Stimulated activated CD8-positive, alpha-beta memory T cell treated with anti-CD3 and anti-CD28 coated beads, Interleukin-4, amount 100 ng/mL, for 48 hours (primary cell): ENCODE measurements around the gene TYW3.
"Not testable (repeated sequence)": the region's sequence is repeated elsewhere in the genome, so short reads cannot be mapped to it uniquely, and the experiment has no call there.

ENCODE experiments used
- DNase-seq: peaks from one replicate; pipeline ENCODE4 v3.0.0-alpha.2; 2020

TYW3 gene

DNA sequence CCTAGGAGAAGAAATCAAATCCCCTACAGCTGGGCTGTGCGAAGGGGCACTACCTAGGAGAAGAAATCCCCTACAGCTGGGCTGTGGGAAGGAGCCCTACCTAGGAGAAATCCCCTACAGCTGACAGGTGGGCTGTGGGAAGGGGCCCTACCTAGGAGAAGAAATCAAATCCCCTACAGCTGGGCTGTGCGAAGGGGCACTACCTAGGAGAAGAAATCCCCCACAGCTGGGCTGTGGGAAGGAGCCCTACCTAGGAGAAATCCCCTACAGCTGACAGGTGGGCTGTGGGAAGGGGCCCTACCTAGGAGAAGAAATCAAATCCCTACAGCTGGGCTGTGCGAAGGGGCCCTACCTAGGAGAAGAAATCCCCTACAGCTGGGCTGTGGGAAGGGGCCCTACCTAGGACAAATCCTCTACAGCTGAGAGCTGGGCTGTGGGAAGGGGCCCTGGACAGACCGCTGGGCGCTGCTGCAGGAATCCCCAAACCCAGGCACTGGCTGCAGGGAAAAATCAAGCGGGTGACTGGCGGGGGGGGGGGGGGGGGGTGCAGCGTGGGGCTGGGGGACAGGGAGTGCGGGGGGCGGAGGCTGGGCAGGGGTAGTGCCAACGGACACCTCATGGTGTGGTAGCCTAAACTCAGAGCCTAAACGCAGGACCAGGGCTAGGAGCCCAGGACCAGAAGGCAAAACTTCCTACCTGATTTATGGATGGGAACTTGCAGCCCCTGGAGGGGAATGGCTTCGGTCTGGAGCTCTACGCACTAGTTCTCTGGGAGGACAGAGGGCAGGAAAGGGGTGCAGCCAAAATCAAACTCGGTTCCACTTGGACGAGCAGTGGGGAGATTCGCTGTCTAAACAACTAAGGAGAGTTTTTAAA is 643 bp upstream of the TYW3 start:
- peak; percentile 37 for DNase-seq

DNA sequence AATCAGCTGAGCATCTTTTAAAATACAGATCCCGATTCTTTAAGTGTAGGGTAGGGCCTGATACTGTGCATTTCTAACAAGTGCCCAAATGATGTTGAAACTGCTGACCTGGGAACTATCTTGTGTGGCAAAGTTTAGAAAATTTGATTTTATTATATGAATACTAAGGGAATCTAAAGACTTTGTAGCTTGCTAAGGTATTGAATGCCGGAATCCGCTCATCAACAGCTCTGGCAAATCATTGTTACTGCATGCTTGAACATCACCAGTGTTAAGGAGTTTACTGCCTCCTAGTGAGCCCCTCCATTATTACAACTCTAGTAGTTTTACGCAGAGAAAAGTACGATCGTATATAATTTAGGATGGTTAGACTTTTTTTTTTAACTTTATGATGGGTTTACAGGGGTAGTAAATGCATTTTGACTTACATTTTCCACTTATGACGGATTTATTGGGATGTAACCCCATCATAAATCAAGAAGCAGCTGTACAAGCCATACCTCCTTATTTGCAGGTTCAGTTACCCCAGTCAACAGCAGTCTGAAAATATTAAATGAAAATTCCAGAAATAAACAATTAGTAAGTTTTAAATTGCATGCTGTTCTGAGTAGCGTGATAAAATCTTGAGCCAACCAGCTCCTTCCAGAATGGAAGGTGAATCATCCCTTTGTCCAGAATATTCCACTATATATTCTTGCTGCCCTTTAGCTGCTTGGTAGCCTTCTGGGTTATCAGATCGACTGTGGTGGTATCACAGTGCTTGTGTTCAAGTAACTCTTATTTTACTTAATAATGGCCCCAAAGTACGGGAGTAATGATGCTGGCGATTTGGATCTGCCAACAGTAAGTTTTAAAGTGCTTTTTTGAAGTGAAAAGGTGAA is 892 bp downstream of the TYW3 start:
- DNase-seq: peak; percentile 31

DNA sequence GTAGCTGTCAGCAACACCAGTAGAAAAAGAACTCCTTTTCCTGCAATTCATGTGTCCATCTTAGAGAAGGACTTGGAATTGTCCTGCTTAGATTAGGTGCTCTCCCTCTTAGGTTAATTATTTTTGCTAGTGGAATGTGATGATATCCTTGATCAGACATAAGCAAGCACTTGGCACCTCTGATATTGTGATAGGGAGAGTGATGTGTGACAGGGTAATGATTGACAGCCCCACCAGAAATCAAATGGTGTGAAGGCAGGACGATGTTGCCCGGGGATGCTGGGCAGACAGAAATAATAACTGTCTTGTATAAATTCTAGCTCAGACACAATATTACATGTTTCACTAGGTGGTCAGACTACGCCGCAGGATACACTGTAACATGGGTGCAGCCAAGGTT is 4.4 kb downstream of the TYW3 start:
- no peak for DNase-seq

DNA sequence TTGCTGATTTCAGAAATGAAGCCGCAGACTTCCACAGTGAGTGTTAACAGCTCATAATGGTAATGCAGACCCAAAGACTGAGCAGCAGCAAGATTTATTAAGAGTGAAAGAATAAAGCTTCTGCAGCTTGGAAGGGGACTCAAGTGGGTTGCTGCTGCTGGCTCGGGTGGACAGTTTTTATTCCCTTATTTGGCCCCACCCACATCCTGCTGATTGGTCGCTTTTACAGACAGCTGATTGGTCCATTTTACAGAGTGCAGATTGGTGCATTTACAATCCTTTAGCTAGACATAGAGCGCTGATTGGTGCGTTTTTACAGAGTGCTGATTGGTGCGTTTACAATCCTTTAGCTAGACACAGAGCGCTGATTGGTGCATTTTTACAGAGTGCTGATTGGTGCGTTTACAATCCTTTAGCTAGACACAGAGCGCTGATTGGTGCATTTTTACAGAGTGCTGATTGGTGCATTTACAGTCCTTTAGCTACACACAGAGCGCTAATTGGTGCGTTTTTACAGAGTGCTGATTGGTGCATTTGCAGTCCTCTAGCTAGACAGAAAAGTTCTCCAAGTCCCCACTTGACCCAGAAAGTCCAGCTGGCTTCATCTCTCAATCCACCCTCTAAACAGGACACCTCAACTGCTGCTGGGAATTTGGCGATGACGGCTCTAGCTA is 7.5 kb downstream of the TYW3 start:
- not testable (repeated sequence) for DNase-seq

DNA sequence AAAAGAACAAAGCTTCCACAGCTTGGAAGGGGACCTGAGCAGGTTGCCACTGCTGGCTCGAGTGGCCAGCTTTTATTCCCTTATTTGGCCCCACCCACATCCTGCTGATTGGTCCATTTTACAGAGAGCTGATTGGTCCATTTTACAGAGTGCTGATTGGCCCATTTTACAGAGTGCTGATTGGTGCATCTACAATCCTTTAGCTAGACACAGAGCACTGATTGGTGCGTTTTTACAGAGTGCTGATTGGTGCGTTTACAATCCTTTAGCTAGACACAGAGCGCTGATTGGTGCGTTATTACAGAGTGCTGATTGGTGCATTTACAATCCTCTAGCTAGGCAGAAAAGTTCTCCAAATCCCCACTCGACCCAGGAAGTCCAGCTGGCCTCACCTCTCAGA is 12.3 kb downstream of the TYW3 start:
- not testable (repeated sequence) for DNase-seq

DNA sequence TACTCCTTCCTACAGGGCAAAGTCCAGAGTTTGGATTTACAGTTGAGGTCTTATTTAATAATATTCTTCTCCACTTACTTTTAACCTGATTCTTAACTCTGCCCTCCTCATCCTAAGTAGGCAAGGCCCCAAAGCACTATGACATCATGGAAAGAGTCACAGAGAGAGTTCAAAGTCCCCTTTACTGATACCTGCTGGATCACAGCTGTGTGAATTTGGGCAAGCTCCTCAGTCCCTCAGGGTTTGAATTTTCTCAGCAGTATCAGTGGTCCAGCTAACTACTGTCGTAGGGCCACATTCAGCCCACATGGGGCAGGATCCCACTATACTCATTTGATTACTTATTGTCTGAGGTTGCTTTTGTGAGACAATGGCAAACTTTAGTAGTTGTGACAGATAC is 16.0 kb downstream of the TYW3 start:
- no peak for DNase-seq

DNA sequence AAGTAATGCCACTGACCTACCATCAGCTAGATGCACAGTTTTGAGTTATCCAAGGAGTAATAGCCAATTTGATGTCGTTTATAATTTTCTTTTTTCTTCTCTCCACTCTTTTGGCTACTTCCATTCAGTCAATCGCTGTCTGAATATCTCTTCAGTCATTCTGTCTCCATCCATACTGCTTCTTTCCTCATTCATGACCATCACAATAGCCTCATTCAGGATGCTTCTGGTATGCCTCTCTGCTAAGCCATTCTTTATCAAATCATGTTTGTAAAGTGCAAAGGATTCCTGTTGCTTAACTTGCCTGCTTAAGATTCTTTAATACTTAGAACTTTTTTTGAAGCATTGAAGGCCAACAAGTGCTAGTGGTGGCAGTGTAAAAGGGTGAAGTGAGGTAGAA is 20.2 kb downstream of the TYW3 start:
- DNase-seq: no peak

DNA sequence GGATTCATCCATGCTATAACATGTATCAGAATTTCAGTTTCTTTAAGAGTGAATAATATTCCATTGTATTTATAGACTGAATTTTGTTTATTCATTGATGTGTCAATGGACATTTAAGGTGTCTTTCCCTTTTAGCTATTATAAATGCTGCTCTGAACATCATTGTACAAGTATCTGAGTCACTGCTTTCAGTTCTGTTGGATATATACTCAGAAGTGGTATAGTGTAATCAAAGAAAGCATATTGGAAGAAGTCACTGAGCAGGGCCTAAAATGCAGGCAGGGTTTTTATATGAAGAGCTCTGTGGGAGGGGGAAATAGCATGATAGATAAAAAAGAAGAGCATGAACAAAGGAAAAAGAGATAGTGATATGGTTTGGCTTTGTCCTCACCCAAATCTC is 22.5 kb downstream of the TYW3 start:
- no peak for DNase-seq

DNA sequence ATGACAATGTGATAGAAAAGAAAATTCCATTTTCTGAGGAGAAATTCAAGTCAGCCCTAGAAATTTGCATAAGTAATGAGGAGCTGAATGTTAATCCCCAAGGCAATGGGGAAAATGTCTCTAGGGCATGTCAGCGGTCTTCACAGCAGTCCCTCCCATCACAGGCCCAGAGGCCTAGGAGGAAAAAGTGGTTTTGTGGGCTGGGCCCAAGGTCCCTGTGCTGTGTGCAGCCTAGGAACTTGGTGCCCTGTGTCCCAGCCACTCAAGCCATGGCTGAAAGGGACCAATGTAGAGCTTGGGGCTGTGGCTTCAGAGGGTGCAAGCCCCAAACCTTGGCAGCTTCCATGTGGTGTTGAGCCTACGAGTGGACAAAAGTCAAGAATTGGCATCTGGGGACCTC is 23.7 kb downstream of the TYW3 start:
- DNase-seq: not testable (repeated sequence)

DNA sequence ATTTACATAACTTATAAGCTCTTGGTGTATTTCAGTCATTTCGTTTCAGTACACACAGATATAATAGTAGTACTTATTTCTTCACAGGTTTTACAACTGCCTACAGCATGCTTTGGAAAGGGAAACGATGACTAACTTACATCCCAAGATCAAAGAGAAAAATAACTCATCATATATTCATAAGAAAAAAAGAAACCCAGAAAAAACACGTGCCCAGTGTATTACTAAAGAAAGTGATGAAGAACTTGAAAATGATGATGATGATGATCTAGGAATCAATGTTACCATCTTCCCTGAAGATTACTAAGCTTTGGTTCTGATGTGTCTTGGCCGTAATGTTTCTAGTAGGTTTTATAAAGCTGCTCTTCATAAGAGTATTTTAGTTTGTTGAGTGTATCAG is 30.9 kb downstream of the TYW3 start:
- DNase-seq: no peak

DNA sequence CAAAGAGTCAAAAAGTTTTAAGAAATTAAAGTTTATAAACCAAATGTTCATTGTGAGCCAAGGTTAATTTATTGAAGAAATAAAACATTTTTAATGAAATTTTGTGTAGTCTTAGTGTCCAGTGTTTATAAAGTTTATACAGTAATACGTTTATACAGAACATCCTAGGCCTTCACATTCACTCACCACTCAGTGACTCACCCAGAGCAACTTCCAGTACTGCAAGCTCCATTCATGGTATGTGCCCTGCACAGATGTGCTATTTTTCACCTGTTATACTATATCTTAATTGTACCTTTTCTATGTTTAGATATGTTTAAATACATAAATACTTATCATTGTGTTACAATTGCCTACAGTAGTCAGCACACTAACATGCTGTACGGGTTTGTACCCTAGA is 33.6 kb downstream of the TYW3 start:
- DNase-seq: no peak

DNA sequence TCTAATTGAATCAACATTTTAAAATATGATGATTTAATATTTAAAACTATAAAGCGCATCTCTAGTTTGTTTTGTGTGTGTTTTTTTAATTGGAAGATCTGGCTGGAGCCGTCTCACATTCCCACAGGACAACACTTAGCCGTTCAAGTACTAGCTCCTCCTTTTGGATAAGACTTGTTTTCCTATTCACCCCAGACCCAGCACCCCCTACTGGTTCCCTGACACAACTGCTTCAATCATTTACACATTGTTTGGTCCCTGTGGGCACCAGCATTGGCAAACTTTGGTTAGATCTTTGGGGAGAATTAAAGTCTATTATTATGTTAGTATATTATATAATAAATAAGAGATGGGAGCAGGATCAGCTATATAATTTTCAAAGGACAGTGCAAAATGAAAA is 34.5 kb downstream of the TYW3 start:
- DNase-seq: no peak

DNA sequence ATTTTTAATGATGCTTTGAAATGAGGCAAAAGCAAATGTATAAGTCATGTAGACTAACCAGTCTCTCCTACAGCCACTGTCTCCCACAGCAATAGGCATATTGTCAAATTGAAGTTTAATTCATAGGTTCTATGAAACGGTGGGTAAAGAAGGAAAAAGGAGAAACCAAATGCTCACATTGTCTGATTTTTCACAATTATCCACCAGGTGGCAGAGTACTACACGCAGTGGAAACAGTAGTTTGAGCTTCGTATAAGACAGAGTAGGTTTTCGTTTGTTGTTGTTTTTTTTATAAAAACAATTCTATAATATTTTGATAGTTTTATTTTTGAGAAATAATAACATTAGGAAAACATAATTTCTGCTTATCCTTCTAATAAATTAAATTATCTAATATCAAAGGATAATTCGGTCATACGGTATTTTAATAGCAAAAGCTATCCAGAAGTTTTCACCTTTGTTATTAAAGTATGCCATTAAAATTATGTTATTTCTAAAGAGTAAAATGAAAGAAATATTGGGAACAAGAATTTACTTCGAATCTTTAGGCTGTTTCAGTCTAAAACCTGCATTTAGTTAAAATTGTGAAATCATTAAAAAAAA is 39.1 kb downstream of the TYW3 start:
- no peak for DNase-seq

DNA sequence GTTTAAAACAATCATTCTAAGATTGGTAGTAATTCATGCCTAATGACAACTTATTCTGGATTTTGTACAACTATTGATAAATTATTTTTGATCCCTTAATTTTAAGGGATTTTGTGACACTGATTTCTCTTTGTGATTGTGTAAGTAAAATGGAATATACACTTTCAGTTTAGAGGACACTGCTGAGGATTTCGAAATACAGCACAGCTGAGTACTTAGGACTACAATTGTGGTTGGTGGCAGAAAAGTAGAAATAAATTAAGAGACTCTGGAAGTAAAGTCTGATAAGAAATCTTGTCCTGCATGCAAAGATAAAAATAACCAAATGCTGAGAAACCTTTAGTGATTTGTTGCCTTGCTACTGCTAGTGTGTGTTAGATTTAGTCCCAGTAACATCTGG is 40.0 kb downstream of the TYW3 start:
- no peak for DNase-seq

DNA sequence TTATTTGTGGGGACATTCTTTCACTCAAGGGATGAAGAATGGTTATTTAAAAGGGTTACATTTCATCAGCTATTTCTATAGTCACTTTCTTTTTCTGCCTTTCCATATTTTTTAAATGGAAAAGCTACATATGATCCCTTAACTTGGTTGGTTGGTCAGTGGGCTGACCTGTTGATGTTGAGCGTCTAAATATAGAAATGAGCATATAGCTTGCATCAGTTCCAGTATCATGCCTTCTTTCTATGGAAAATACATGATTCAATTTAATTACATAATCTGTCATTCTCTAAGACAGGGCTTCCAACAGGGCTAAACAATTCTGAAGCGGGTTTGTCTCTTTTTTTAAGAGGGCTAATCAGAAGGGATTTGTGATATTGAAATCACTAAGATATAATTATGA is 40.6 kb downstream of the TYW3 start:
- DNase-seq: no peak

DNA sequence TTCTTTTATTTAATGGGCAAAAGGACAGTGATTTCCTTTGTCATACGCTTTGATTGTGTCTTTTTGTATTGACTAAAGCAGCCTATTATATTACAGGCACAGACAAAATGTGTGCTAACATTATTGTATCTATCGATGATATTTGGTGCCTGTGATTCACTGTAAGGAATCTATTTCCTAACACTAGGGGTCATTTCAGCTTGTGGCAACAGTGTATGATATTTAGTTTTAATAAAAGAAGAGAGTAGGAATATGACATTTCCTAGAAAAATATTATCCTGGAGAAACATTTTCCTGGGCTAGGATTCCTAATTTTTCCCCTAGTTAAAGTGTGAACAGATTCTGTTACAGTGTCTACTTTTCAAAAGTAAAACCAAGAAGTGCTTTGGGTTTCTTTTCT is 42.8 kb downstream of the TYW3 start:
- DNase-seq: no peak

DNA sequence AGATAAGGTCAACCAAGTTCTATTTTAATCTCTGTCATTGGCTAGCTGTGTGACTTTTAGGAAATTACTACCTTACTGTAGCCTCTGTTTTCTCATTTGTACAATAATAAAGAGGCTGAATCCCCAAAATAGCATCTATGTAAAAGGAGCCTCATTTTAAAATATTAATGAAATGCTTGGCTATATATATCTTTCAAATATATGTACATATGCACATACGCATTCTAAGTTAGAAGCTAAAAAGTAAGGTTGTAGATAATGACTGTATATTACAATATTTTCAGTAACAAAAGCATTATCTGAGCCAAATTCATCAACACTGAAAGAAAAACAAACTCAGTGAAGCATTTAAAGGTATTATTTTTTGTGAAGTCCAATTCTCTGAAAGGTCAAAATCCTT is 44.6 kb downstream of the TYW3 start:
- DNase-seq: no peak

DNA sequence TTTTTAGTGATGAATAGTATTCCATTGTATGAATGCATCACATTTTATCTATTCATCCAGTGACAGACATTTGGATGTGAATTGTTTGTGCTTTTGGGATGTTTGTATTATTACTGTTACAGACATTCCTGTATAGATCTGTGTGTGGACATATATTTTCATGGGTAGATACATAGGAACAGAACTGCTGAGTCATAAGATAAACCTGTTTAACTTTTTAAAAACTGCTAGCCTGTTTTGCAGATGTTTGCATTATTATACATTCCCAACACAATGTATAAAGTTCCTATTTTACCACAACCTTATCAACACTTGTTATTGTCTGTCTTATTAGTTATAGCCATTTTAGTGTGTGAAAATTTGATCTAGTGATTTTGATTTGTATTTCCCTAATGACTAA is 46.8 kb downstream of the TYW3 start:
- no peak for DNase-seq

DNA sequence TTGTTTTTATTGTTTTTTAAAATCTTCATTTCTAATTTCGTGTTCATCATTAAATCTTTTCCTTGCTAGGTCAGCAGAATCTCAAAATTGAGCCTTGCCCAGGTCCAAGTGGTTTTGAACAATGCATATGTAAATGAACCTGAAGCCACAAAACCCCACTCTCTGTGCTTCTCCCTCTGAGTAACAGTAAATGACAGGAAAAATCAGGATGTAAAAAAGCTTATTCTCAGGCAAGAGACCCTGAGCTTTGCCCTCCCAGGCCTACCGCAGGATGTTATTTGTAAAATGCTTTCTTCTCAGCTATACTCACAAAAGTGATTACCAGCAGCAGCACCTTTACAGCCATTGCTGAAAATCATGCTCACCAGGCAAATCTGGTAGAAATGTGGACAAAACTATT is 47.6 kb downstream of the TYW3 start:
- no peak for DNase-seq

DNA sequence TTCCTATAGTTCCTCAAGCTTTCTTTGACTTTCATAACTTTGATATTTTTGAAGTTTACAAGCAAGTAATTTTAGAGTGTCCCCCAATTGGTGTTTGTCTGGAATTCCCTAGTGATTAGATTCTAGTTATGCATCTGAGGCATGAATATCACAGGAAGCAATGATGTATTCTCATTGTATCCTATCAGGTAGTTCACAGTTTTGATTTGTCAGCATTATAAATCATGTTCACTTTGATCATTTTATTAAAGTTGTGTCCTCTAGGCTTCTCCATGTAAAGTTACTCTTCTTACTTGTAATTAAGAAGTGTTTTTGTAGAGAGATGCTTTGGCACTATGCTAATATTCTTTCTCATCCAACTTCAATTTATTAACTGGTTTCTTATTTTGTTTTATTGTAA is 53.0 kb downstream of the TYW3 start:
- DNase-seq: no peak

DNA sequence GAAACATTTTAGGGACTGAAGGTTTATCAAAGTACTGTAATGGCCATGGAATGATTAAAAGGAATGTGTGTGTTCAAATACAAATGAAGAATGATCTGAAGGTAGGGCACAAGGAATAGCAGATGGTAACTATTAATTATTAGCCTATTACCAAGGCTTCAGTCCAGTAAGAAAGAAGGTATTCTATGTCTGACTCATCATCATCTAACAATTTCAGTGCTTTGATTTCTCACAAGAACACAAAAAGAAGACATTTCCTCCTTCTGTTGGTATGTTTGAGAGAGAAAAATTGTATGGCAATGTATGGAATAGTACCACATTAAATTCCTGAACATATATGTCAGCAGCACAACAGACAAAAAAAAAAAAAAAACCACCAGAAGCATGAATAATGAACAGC is 57.5 kb downstream of the TYW3 start:
- DNase-seq: no peak

DNA sequence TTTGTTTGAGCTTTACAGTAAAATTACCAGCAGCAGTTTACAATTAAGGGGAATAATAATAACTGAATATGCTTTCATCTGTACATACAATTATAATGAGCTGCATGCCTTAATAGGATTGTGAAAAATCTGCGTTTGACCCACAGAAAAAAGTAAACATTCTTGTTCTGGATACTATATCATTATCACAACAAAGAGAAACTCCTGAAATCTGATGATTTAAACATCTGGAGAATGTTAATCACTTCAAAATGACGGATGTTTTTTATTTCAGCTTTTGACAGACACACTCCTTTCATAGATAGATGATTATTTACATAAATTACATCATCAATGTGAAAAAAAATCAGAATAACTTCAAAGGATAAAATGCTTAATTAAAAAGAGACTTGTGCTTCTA is 58.5 kb downstream of the TYW3 start:
- no peak for DNase-seq

DNA sequence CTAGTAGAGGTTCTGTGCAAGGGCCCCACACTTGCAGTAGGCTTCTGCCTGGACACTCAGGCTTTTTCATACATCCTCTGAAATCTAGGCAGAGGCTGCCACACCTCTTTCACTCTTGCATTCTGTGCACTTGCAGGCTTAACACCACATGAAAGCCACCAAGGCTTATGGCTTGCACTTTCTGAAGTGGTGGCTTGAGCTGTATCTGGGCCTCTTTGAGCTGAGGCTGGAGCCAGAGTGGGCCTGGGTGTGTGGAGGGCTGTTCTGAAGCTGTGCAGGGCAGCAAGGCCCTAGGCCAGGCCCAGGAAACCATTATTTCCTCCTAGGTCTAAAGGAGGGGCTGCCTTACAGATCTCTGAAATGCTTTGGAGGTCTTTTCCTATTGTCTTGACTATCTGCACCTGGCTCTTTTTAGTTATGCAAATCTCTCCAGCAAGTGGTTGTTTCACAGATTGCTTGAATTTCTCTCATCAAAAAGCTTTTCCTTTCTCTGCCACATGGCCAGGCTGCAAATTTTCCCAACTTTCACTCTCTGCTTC is 66.2 kb downstream of the TYW3 start:
- DNase-seq: no peak
